HG03108 (cell line): ENCODE results near the gene CCDC54.
"Not testable (repeated sequence)": the region's sequence is repeated elsewhere in the genome, so short reads cannot be mapped to it uniquely, and the experiment has no call there.

ENCODE experiments used
- ATAC-seq: cut with Tn5 transposase; IDR thresholded peaks from one replicate; pipeline ENCODE4 v1.9.1; 2021; ENCODE audit warnings: moderate library complexity; ENCODE audit not compliant: unreplicated experiment

The CCDC54 gene

GRCh38 chr3:107377151-107377550 lies at the start of gene CCDC54:
Gene CCDC54 (plus strand): TSS chr3:107377439. CDS start chr3:107377588, 149 bp downstream.
- no peak for ATAC-seq

- ATAC-seq: no peak
These were observed 49.2 kb upstream of the CCDC54 start for GRCh38 chr3:107328069-107328468.

GRCh38 chr3:107329088-107329487 lies 48.2 kb upstream of the CCDC54 start:
- ATAC-seq: no peak

GRCh38 chr3:107339690-107340089 lies 37.5 kb upstream of the CCDC54 start:
- not testable (repeated sequence) for ATAC-seq

- ATAC-seq: no peak
These were observed 32.5 kb upstream of the CCDC54 start for GRCh38 chr3:107344722-107345121.

- no peak for ATAC-seq
These were observed 31.3 kb upstream of the CCDC54 start for GRCh38 chr3:107345822-107346405.

- no peak for ATAC-seq
These were observed 30.7 kb upstream of the CCDC54 start for GRCh38 chr3:107346564-107346963.

GRCh38 chr3:107347751-107348150 lies 29.5 kb upstream of the CCDC54 start:
- no peak for ATAC-seq

GRCh38 chr3:107356706-107357105 lies 20.5 kb upstream of the CCDC54 start:
- no peak for ATAC-seq

- ATAC-seq: no peak
These were observed 15.6 kb upstream of the CCDC54 start for GRCh38 chr3:107361633-107362032.

GRCh38 chr3:107365051-107365450 lies 12.2 kb upstream of the CCDC54 start:
- ATAC-seq: no peak

GRCh38 chr3:107366766-107367165 lies 10.5 kb upstream of the CCDC54 start:
- ATAC-seq: no peak

GRCh38 chr3:107367353-107367752 lies 9.9 kb upstream of the CCDC54 start:
- ATAC-seq: no peak

- no peak for ATAC-seq
These were observed 8.4 kb upstream of the CCDC54 start for GRCh38 chr3:107368654-107369398.

GRCh38 chr3:107369791-107370190 lies 7.4 kb upstream of the CCDC54 start:
- no peak for ATAC-seq

- ATAC-seq: no peak
These were observed 6.3 kb upstream of the CCDC54 start for GRCh38 chr3:107370907-107371306.

- ATAC-seq: no peak
These were observed 4.7 kb upstream of the CCDC54 start for GRCh38 chr3:107372506-107372905.

- no peak for ATAC-seq
These were observed 3.3 kb upstream of the CCDC54 start for GRCh38 chr3:107373896-107374295.

GRCh38 chr3:107375682-107376081 lies 1.6 kb upstream of the CCDC54 start:
- ATAC-seq: no peak

GRCh38 chr3:107382631-107383030 lies 5.4 kb downstream of the CCDC54 start:
- no peak for ATAC-seq

GRCh38 chr3:107384428-107384827 lies 7.2 kb downstream of the CCDC54 start:
- no peak for ATAC-seq

- no peak for ATAC-seq
These were observed 7.7 kb downstream of the CCDC54 start for GRCh38 chr3:107384907-107385306.

- ATAC-seq: no peak
These were observed 10.3 kb downstream of the CCDC54 start for GRCh38 chr3:107387555-107387954.
